Colonic mucosa (tissue), 4 donors: ENCODE data around the gene PLK1. TPM values are rescaled to one million over a fixed set of nuclear protein-coding genes. Genes with fewer than 3 reads are reported as not detected.
"Not testable (repeated sequence)": the region's sequence is repeated elsewhere in the genome, so short reads cannot be mapped to it uniquely, and the experiment has no call there.

Source experiments
- DNase-seq: peaks from one replicate; pipeline ENCODE4 v3.0.0-alpha.2; 2020
- H3K27ac ChIP-seq: fragments of 200-600 bp; one replicate; pipeline ENCODE4 v1.8.0; 2021
- H3K27me3 ChIP-seq: fragments of 200-600 bp; one replicate; pipeline ENCODE4 v1.8.0; 2021
- H3K36me3 ChIP-seq: fragments of 200-600 bp; one replicate; pipeline ENCODE4 v1.8.0; 2021
- H3K4me1 ChIP-seq: fragments of 200-600 bp; one replicate; pipeline ENCODE4 v1.8.0; 2021; ENCODE audit warnings: mild to moderate bottlenecking
- H3K4me3 ChIP-seq: fragments of 200-600 bp; one replicate; pipeline ENCODE4 v1.8.0; 2021
- H3K9ac ChIP-seq, 2 donors: one replicate each; pipeline ENCODE4 v1.7.0; 2013; ENCODE audit warnings: control low read depth in 2 of 2, low read depth in 2 of 2, low read length in 2 of 2
- H3K9me3 ChIP-seq: fragments of 200-600 bp; one replicate; pipeline ENCODE4 v1.8.0; 2021
- CTCF ChIP-seq: fragments of 200-600 bp; IDR thresholded peaks from one replicate; pipeline ENCODE4 v1.8.0; 2022; ENCODE audit warnings: antibody characterized with exemption, mild to moderate bottlenecking
- intact Hi-C: fragments of 100-400 bp; cut with DNase I; formaldehyde crosslinking; loops from one replicate; pipeline ENCODE4 v1.14.1; 2022
- total RNA-seq, 2 donors: library from RNA; stranded (reverse); fragmentation: NEBNext Ultra II Directional in 1 of 2; extraction: Animal tissue kit (Norgen Biotek cat#: 25700) in 1 of 2; gene quantifications; one replicate each; pipeline ENCODE4 v1.2.1, GENCODE V29; 2021
- donor health status: healthy.
- donor health status: DM: no; HTN: no; CAD: no.
- donor health status: DM: no; HTN: no; CAD: no.

Gene PLK1
- total RNA-seq: 10 to 100 TPM; 17.6 to 84.7 TPM

- no peaks in the 10 kb centered on the region for H3K27me3 ChIP-seq
- no peaks in the 10 kb centered on the region for H3K36me3 ChIP-seq
- H3K9me3 ChIP-seq: no peaks in the 10 kb centered on the region
- intact Hi-C loops: no loop called here
- peak; percentile 91 for DNase-seq
- H3K9ac ChIP-seq: peak within 1 kb of the TSS; percentile 44 to 62
- peak within 1 kb of the TSS; percentile 11 for H3K27ac ChIP-seq
- TF ChIP-seq CTCF: no peak
- H3K4me3 ChIP-seq: peak within 1 kb of the TSS; percentile 56
- no peaks in the 10 kb centered on the region for H3K4me1 ChIP-seq
These were observed at the start of gene PLK1 for GRCh38 chr16:23678430-23679273. Gene PLK1, plus strand, starts transcription at chr16:23678889. Its CDS starts 44 bp downstream, at chr16:23678933.

- Histone ChIP-seq H3K9ac (no peak overlapping the region), H3K27me3 (no peaks in the 10 kb centered on the region), H3K27ac (no peak overlapping the region), H3K4me1 (no peaks in the 10 kb centered on the region), H3K4me3 (no peak overlapping the region), H3K9me3 (no peaks in the 10 kb centered on the region), H3K36me3 (peaks cover 8% of the 10 kb centered on the region)
- no peak for TF ChIP-seq CTCF
- DNase-seq: no peak
- intact Hi-C loops: no loop called here
These were observed 49.2 kb upstream of the PLK1 start for GRCh38 chr16:23629516-23629915.

- H3K36me3 ChIP-seq, H3K9me3 ChIP-seq, DNase-seq, H3K4me1 ChIP-seq, H3K27me3 ChIP-seq, H3K4me3 ChIP-seq, intact Hi-C loops, H3K9ac ChIP-seq, H3K27ac ChIP-seq: not testable (repeated sequence)
These were observed 46.8 kb upstream of the PLK1 start for GRCh38 chr16:23631874-23632273.

- no peaks in the 10 kb centered on the region for H3K9me3 ChIP-seq
- H3K27ac ChIP-seq: no peak overlapping the region
- H3K4me3 ChIP-seq: no peak overlapping the region
- H3K36me3 ChIP-seq: peaks cover 3% of the 10 kb centered on the region
- no peak for TF ChIP-seq CTCF
- DNase-seq: no peak
- H3K9ac ChIP-seq: no peak overlapping the region
- intact Hi-C loops: no loop called here
- H3K4me1 ChIP-seq: no peaks in the 10 kb centered on the region
- H3K27me3 ChIP-seq: no peaks in the 10 kb centered on the region
These were observed 44.1 kb upstream of the PLK1 start for GRCh38 chr16:23634461-23635036.

- Histone ChIP-seq H3K36me3 (no peaks in the 10 kb centered on the region), H3K4me1 (peaks cover 3% of the 10 kb centered on the region), H3K27ac (no peak overlapping the region), H3K4me3 (no peak overlapping the region), H3K9me3 (no peaks in the 10 kb centered on the region), H3K9ac (no peak overlapping the region), H3K27me3 (no peaks in the 10 kb centered on the region)
- DNase-seq: no peak
- TF ChIP-seq CTCF: no peak
- intact Hi-C loops: no loop called here
These were observed 42.7 kb upstream of the PLK1 start for GRCh38 chr16:23635958-23636357.

GRCh38 chr16:23640615-23640930, 38.1 kb upstream of the PLK1 start:
- Histone ChIP-seq H3K27ac (no peak overlapping the region), H3K9me3 (no peaks in the 10 kb centered on the region), H3K36me3 (no peaks in the 10 kb centered on the region), H3K27me3 (no peaks in the 10 kb centered on the region), H3K4me3 (peak overlapping the region; percentile 99), H3K9ac (peak overlapping the region; percentile 71 to 76), H3K4me1 (peaks cover 3% of the 10 kb centered on the region)
- intact Hi-C loops: no loop called here
- DNase-seq: peak; percentile 20
- TF ChIP-seq CTCF: no peak
